Thyroid gland (tissue), 4 donors: Measurements from ENCODE around the gene FAM180B.

ENCODE experiments used
- POLR2A ChIP-seq, 2 donors: fragments of 450-650 bp; IDR thresholded peaks; one replicate each; pipeline ENCODE4 v1.6.1; 2017; ENCODE audit warnings: antibody characterized with exemption in 2 of 2, mild to moderate bottlenecking in 2 of 2, moderate library complexity in 1 of 2
- TF ChIP-seq, protein P1 (sequence below), 6 experiments: fragments of 200-600 bp in 3 of 6; fragments of 450-650 bp in 3 of 6; sonication (generic) in 3 of 6; IDR thresholded peaks; one replicate each; pipeline ENCODE4 v1.5.1; 2016 to 2019; ENCODE audit warnings: antibody characterized with exemption in 6 of 6, mild to moderate bottlenecking in 2 of 6, inconsistent platforms in 1 of 6, moderate library complexity in 1 of 6

DNA sequence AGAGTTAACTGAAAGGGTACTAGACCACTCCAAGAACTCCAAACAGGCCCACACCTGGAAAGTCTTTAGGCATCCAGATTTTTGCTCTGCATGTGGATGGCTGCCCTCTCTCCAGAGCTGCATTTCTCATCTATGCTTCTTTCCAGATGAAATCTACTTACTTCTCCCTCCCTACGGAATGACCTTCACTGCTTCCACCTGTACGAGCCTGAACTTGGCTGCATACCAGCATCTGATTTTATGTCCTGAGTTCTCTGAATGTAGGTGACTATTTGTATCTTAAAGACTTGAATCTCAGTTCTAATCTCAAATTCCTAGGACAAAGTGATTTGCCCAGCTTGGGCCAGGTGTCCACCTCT is 46.8 kb upstream of the FAM180B start:
- TF ChIP-seq, protein P1, sequence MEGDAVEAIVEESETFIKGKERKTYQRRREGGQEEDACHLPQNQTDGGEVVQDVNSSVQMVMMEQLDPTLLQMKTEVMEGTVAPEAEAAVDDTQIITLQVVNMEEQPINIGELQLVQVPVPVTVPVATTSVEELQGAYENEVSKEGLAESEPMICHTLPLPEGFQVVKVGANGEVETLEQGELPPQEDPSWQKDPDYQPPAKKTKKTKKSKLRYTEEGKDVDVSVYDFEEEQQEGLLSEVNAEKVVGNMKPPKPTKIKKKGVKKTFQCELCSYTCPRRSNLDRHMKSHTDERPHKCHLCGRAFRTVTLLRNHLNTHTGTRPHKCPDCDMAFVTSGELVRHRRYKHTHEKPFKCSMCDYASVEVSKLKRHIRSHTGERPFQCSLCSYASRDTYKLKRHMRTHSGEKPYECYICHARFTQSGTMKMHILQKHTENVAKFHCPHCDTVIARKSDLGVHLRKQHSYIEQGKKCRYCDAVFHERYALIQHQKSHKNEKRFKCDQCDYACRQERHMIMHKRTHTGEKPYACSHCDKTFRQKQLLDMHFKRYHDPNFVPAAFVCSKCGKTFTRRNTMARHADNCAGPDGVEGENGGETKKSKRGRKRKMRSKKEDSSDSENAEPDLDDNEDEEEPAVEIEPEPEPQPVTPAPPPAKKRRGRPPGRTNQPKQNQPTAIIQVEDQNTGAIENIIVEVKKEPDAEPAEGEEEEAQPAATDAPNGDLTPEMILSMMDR (IDR thresholded peaks at IDR 0.05) = no peak
- TF ChIP-seq POLR2A (IDR thresholded peaks at IDR 0.05) = no peak
